DND-41 (cell line): ENCODE data around the gene LTBP1.

Experiments
- CTCF ChIP-seq: IDR thresholded peaks from 2 replicates; pipeline ENCODE4 v1.5.1; 2012; ENCODE audit warnings: borderline replicate concordance, low read length, moderate library complexity, mild to moderate bottlenecking; ENCODE audit not compliant: poor library complexity, severe bottlenecking; ENCODE audit errors: extremely low read depth
- EZH2 ChIP-seq: IDR thresholded peaks from 3 replicates; pipeline ENCODE4 v1.6.1; 2012; ENCODE audit warnings: borderline replicate concordance, low read depth, mild to moderate bottlenecking, moderate library complexity, low read length, inconsistent platforms; ENCODE audit not compliant: severe bottlenecking

- no peak for TF ChIP-seq CTCF
- TF ChIP-seq EZH2 = no peak
Observed at GRCh38 chr2:33277002-33277426, 330.3 kb downstream of the LTBP1 start.
